ENCODE results near the gene CTNNA1.

Gene CTNNA1

GRCh38 chr5:138927979-138928378 is 174.8 kb downstream of the CTNNA1 start:
- DNase-seq (ENCODE audit: low read depth in 2 of 3, low spot score in 2 of 3): no peak

- no peak for DNase-seq (ENCODE audit: low read depth in 2 of 3, low spot score in 2 of 3)
These were observed 176.3 kb downstream of the CTNNA1 start for GRCh38 chr5:138929571-138929955.

GRCh38 chr5:138930371-138931097 is 177.3 kb downstream of the CTNNA1 start:
- no peak for DNase-seq (ENCODE audit: low read depth in 2 of 3, low spot score in 2 of 3)

- DNase-seq (ENCODE audit: low read depth in 2 of 3, low spot score in 2 of 3): no peak
These were observed 179.1 kb downstream of the CTNNA1 start for GRCh38 chr5:138932171-138932810.

GRCh38 chr5:138933522-138934290 is 180.5 kb downstream of the CTNNA1 start:
- no peak for DNase-seq (ENCODE audit: low read depth in 2 of 3, low spot score in 2 of 3)

GRCh38 chr5:138934971-138935370 is 181.7 kb downstream of the CTNNA1 start:
- DNase-seq (ENCODE audit: low read depth in 2 of 3, low spot score in 2 of 3): no peak

GRCh38 chr5:138935466-138935865 is 182.2 kb downstream of the CTNNA1 start:
- no peak for DNase-seq (ENCODE audit: low read depth in 2 of 3, low spot score in 2 of 3)

- no peak for DNase-seq (ENCODE audit: low read depth in 2 of 3, low spot score in 2 of 3)
These were observed 183.2 kb downstream of the CTNNA1 start for GRCh38 chr5:138936225-138936967.

- DNase-seq (ENCODE audit: low read depth in 2 of 3, low spot score in 2 of 3): no peak
These were observed 183.7 kb downstream of the CTNNA1 start for GRCh38 chr5:138936968-138937345.

GRCh38 chr5:138937392-138938387 is 184.5 kb downstream of the CTNNA1 start:
- no peak for DNase-seq (ENCODE audit: low read depth in 2 of 3, low spot score in 2 of 3)

GRCh38 chr5:138938526-138938925 is 185.3 kb downstream of the CTNNA1 start:
- DNase-seq (ENCODE audit: low read depth in 2 of 3, low spot score in 2 of 3): no peak

GRCh38 chr5:138942066-138942465 is 188.8 kb downstream of the CTNNA1 start:
- DNase-seq (ENCODE audit: low read depth in 2 of 3, low spot score in 2 of 3): no peak

- DNase-seq (ENCODE audit: low read depth in 2 of 3, low spot score in 2 of 3): no peak
These were observed 189.6 kb downstream of the CTNNA1 start for GRCh38 chr5:138942861-138943260.

- DNase-seq (ENCODE audit: low read depth in 2 of 3, low spot score in 2 of 3): no peak
These were observed 190.5 kb downstream of the CTNNA1 start for GRCh38 chr5:138943599-138944173.

GRCh38 chr5:138944527-138945322 is 191.5 kb downstream of the CTNNA1 start:
- no peak for DNase-seq (ENCODE audit: low read depth in 2 of 3, low spot score in 2 of 3)

GRCh38 chr5:138945421-138946240 is 192.4 kb downstream of the CTNNA1 start:
- no peak for DNase-seq (ENCODE audit: low read depth in 2 of 3, low spot score in 2 of 3)

GRCh38 chr5:138946241-138946623 is 193.0 kb downstream of the CTNNA1 start:
- DNase-seq (ENCODE audit: low read depth in 2 of 3, low spot score in 2 of 3): no peak
